Stimulated activated CD4-positive, alpha-beta T cell treated with anti-CD3 and anti-CD28 coated beads, TNF-alpha, amount 100 ng/mL, for 24 hours (primary cell): ENCODE results near the gene CDH18.

Experiments
- DNase-seq, 3 experiments: peaks; one replicate each; pipeline ENCODE4 v3.0.0-alpha.2; 2020; ENCODE audit warnings: low read depth in 3 of 3

Gene CDH18

DNA sequence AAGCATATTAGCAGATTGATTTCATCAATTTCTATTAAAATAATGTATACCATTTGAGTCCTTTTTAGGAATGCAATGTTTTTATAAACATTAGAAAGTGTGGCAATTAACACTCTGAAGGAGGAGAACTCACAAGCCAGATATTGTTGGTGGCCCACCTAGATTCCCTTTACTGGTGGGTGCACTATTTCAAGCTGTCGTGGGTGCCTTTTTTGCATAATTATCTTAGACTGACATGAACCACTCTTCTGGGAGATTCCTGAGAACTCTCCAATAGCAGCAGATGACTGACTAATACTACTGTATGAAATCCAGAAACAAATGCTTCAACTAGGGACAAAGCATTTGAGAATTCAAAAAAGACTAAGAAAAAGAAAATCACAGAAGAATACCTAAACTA, 526.0 kb downstream of the CDH18 start:
- no peak for DNase-seq

DNA sequence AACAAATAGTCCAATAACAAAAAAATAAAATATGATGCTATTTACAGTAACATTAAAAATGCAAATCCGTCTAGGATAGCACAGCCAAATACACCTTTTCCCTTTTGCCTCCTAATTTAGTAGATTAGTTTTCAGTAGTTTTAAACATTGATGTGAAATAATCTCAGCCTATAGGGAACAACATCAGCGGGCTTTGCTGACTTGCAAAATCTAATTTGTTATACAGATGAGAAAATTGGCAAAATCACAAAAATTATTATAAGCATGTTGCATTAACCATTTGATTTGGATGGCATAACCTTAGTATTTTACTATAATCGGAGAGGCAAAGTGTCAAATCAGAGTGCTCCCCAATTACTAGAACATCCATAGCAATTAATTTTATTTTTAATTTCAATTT, 563.5 kb downstream of the CDH18 start:
- DNase-seq = no peak
